Measurements from ENCODE around the gene TBCK.

- TF ChIP-seq, protein P1, sequence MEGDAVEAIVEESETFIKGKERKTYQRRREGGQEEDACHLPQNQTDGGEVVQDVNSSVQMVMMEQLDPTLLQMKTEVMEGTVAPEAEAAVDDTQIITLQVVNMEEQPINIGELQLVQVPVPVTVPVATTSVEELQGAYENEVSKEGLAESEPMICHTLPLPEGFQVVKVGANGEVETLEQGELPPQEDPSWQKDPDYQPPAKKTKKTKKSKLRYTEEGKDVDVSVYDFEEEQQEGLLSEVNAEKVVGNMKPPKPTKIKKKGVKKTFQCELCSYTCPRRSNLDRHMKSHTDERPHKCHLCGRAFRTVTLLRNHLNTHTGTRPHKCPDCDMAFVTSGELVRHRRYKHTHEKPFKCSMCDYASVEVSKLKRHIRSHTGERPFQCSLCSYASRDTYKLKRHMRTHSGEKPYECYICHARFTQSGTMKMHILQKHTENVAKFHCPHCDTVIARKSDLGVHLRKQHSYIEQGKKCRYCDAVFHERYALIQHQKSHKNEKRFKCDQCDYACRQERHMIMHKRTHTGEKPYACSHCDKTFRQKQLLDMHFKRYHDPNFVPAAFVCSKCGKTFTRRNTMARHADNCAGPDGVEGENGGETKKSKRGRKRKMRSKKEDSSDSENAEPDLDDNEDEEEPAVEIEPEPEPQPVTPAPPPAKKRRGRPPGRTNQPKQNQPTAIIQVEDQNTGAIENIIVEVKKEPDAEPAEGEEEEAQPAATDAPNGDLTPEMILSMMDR (IDR thresholded peaks at IDR 0.05), result no peak
- TF ChIP-seq POLR2A (IDR thresholded peaks at IDR 0.05) (no peak), EP300 (IDR thresholded peaks at IDR 0.05) (no peak)
Measured at GRCh38 chr4:106320235-106320634, 4.2 kb upstream of the TBCK start.
